ENCODE results near the gene CHL1.

Gene CHL1

DNA sequence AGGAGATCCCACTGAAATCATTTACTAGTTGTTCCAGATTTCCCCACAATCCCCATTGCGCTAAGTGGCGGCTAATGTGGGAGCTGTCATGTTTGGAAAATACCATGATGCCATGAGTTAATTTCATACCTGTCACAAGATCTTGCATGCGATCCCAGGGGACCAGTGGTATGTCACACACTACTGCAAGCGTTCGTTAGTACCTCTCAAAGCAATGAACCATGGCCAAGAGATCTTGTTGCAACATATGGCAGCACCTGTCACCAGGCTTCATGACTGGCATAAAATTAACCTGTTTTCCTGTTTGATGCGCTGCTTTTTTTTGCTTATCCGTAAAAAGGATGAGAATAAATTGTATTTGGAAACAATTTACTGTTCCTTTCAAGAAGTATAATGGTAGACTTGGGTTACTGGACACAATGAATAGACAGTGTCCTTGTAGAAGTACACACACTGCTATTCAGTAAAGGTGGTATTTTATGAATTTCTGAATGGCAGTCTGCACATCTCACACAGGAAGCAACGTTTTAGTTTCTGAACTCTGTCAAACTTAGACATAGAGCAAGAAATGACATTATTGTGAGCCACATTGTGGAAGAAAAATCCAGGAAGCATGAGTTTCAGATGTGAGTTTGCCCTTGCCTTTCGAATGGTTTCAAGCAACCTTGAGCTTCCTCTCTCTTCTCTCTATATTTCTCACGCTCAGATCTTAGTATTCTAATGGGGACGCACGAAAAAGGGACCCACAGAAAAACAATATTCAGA lies 81.9 kb downstream of the CHL1 start:
- DNase-seq (ENCODE audit: low spot score) = no peak

DNA sequence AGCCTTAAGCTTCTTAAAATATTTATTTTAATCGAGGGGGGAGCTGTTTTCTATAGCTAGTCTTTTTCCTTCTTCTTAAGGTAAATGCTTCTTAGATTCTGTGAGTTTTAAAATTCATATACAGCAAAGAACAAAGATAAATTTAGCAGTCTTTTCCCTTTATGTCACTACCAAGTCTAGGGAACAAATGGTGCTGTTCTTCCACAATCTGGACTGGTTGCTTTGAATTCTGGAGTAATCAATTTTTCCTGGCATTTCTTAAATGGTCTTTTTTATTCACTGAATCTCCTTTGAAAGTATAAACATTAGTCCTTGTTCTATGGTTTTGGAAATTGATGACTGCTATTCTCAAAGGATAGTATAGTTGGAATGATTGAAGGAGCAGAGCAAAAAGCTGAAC lies 82.8 kb downstream of the CHL1 start:
- DNase-seq (ENCODE audit: low spot score) = no peak

DNA sequence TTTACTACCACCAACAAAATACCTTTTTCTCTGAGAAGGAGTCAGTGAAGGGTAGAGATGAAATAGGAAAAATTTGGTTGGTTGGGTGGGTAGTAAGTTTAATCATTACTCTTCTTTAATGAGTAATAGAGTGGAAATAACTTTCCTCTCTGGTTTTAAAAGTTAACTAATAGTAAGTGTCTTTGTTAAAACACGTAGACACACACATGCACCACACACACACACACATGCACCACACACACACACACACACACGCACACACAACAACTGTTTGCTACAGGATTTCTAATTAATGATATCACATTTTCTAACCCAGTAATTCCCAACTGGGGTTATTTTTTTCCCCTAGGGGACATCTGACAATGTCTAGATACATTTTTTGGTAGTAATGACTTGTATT lies 84.1 kb downstream of the CHL1 start:
- DNase-seq (ENCODE audit: low spot score) = no peak

DNA sequence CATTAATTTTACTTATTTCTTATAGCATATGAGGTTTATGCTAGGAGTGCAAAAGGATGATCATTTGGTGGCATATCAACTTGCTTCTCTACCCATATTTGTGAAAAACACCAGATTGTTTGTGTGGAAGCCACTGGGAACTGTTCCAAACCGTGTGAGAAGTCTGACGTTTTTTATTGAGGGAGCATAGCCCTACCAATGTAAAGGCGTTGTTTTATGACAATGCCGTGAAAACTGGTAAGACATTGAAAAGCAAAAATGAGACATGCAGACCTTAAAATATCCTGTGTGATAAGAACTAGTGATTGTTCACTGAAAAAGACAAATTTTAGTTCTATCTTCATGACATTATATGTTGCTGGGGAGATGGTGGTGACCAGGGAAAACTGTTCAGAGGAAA lies 87.8 kb downstream of the CHL1 start:
- no peak for DNase-seq (ENCODE audit: low spot score)

DNA sequence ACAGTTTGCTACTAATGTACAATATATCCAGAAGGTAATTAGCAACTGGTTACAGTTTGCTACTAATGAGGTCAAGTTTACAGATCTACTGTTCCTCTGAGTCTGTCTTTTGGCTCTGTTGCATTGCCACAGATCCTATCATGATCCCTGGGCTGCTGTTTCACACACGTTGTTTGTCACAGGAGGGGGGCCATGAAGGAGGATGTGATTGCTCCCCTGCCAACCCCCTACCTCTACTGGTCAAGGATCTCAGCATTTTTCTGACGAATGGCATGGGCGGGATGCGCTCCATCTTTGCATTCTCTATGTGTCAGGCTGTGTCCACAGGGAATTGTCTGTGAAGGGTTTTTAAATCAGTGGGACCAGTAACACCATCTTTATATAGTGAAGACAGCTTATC lies 91.9 kb downstream of the CHL1 start:
- DNase-seq (ENCODE audit: low spot score) = no peak

DNA sequence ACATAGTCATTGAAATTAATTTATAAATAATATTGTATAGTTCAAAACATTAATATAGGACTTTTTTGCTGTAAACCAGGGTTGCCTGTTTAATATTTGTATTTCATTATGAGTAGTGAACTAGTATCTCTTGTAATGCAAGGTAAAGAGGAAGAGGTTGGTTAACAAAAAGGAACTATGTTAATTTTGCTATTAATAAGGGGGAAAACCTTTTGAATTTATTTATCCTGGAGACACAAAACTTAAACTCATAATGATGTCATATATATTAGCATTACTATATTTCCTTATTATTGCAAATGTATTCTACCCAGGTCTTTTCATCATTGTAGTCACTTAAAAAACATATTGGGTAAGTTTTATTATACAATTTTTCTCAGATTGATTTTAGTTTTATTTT lies 94.5 kb downstream of the CHL1 start:
- DNase-seq (ENCODE audit: low spot score) = no peak

- DNase-seq (ENCODE audit: low spot score) = no peak
These were observed 95.3 kb downstream of the CHL1 start for GRCh38 chr3:291646-292436.

- DNase-seq (ENCODE audit: low spot score) = no peak
These were observed 97.5 kb downstream of the CHL1 start for GRCh38 chr3:294096-294495.

GRCh38 chr3:294581-294980 lies 98.0 kb downstream of the CHL1 start:
- DNase-seq (ENCODE audit: low spot score) = no peak

DNA sequence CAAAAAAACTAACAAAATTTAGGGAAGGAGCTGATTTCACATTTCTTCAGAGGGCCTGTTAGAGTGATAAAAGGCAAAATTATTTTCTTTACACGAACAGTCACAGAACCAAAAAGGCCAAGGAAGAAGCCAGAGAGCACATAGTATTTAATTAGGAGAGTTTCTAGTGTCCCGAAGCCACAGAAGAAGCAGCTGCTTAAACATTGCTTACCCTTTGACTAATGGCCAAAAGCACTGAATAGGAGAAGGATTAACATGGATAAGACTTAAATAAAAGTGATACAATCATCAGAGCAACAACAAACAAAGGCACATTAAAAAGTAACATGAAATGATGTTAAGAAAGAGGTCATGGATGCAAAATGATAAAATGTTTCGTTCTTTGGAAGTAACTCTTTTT lies 98.6 kb downstream of the CHL1 start:
- no peak for DNase-seq (ENCODE audit: low spot score)

GRCh38 chr3:297585-297984 lies 101.0 kb downstream of the CHL1 start:
- DNase-seq (ENCODE audit: low spot score) = no peak

DNA sequence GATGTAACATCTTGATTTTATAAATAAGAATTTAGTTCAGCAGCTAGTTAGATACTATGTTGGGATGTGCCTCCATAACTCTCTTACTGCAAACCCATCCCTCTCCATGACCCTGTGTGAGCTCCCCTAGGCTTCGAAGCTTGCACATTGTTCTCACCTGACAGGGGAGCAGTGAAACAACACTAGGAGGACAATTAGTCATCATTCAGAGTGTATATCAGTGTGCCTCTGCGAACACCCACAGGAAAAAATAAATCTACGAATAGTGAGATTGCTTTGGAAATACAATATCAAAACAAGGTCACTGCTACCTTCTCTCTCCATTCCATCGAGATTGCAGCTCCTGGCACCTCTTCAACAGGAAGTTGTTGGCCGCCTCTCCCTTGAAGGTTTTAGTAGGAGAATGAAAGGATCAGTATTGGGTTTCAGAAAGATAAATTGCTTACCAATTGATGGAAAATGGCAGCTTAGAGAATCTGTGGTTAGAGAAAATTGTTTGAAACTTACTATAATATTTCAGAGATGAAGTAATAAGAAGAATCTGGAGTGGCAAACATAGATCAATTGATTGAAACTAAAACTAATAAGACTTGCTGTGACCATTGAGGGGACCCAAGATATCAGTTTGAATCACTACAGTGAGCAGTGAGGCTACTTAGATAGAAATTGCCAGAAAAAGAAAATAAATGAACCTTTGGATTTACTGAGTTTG lies 103.2 kb downstream of the CHL1 start:
- no peak for DNase-seq (ENCODE audit: low spot score)

DNA sequence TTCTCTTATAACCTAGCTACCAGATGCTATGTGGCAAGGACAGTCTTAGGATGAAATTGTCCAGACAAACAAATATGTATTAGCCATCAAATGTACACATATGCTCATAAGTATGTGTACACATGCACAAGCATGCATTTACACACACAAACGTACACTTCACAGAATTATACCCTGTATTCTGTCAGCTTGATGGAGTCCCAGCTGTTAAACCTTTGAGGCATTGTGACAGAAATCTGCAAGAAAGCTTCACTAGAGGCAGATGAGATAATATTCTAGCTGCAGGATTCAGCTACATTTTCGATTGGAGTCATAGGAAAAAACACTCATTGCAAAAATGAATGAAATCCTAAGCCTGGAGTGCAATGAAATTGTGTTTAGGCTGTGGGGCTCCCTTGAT lies 110.6 kb downstream of the CHL1 start:
- DNase-seq (ENCODE audit: low spot score) = no peak

DNA sequence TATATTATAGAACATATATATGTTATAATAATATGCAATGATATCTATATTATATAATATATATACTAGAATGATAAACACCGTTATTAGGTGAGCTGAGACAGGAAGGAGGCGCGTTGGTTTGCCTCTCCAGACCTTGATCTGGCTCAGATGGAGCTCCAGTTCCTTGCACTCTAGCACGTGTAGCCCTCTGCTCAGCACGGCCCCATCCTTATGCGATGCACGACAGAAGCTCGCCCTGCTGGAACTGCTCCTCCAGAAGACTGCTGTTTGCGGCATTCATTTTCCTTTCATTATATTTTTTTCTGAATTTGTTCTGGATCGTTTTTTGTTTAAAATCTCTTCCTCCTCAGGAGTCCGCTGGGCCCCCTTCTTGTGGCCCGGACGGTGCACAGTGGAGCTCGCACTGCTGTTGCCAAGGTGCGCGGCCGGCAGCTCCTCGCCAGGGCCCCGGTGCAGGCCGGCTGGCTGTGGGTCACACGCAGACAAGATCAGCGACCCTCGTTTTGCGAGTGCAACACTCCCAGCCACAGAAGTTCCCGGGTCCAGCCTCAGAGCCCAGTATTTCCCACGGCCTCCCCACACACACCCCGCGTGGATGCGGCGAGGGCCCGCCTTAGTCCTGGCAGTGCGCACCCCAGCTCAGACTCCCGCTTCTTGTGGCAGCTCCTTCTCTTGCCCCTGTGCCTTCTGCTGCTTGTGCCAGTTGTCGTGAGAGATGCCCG lies 112.2 kb downstream of the CHL1 start:
- DNase-seq (ENCODE audit: low spot score) = no peak

DNA sequence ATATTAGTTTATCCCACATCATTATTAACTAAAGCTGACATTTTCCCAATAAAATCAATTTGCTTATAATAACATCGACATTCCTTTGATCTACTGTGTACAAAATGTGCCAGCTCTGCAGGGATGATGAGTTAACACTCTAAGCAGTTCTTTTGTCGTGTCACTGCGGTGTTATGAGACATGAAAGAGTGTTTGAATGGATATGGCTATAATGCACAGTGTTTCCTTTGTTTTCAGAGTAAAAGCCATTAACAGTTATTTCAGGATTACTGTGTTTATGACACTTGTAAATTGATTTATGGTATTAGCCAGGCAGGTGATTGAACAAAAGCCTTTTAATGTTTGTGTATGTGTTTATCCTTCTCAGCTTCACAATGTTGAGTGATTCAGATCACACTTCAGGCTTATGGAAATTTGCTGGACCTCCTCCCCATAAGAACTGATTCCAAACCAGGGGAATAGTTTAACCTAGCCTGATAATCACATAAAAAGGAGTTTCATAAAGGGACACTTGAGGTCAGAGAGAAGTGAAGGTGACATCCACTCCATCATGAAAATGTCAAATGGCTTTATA lies 115.7 kb downstream of the CHL1 start:
- DNase-seq (ENCODE audit: low spot score) = no peak

DNA sequence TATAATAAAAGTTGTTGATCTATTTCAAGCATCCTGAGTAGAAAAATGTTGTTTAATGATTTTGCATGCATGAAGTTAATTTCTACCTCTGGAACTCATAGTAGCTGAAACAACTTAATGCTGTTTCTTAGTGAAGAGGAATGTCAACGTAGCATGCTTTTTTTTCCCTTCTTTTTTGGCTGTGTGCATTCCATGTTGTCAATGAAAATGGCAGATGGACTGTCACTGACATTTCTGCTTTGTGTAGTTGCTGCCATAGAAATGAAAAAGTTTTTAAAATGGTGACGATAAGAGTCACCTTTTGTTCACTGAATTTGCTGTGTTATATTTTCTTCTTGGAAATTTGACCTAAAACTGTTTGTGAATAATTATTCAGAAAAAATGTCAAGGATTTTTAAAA lies 116.3 kb downstream of the CHL1 start:
- no peak for DNase-seq (ENCODE audit: low spot score)

DNA sequence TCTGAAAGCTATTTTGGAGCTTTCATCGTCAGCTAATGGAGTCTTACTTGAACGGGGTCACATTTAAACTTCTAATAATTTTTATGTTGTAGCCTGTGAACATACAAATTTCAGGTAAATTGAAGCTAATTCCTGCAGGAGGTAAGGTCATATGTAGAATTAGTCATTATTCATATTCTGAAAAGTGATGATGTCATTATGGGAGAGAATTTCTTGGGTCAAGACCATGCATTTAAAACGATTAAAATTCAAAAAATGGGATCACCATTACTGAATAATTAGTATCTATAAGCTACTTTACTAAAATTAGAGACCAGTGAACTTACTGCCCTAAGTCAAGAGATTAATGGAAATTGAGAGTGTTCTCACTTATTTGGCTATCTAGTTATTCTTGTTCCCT lies 120.4 kb downstream of the CHL1 start:
- DNase-seq (ENCODE audit: low spot score) = no peak

GRCh38 chr3:318903-319302 lies 122.3 kb downstream of the CHL1 start:
- no peak for DNase-seq (ENCODE audit: low spot score)

DNA sequence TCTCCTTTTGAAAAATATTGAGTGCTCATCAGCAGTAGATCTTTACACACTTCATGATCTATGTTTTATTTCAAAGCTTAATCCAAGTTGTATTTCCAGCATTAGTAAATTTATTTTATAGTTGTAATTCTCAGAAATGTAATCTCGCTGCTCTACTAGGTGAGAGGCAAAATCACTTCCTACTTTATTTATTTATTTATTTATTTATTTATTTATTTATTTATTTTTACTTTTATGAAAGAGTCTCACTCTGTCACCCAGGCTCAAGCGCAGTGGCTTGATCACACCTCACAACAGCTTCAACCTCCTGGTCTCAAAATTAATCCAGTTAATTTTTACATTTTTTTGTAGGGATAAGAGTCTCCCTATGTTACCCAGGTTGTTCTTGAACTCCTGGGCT lies 127.9 kb downstream of the CHL1 start:
- no peak for DNase-seq (ENCODE audit: low spot score)

DNA sequence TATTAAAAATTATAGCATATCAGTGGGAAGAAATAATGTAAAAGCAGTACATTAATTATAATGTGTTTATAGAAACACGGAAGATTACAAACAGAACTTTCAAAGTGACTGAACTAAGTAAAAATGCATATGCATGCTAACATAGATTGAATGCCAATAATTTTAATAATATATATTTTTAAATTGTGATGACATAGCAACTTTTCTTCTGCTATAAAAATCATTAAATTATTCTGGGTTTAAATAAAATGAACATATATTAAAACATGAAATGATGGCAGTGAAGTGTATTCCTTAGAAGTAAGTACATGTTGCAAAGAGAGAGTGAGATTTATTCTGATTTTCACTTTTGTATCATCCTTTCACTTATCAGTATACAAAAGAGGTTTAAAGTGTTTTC lies 128.9 kb downstream of the CHL1 start:
- DNase-seq (ENCODE audit: low spot score) = no peak

- no peak for DNase-seq (ENCODE audit: low spot score)
These were observed 134.0 kb downstream of the CHL1 start for GRCh38 chr3:330494-331115.

GRCh38 chr3:331881-332280 lies 135.3 kb downstream of the CHL1 start:
- peak; percentile 27 for DNase-seq (ENCODE audit: low spot score)
